GM12878 (cell line): ENCODE data around the gene RNF121. TPM values are rescaled to one million over a fixed set of nuclear protein-coding genes. Genes with fewer than 3 reads are reported as not detected.
"Not testable (repeated sequence)": the region's sequence is repeated elsewhere in the genome, so short reads cannot be mapped to it uniquely, and the experiment has no call there.

Experiments
- ATAC-seq: fragments of 200-7000 bp; cut with Tn5 transposase; 3 replicates; pipeline ENCODE4 v1.9.1; 2020; ENCODE audit warnings: mild to moderate bottlenecking, moderate library complexity
- BruUV-seq: library from RNA; stranded (reverse); fragments of 400-500 nt; replicated peaks from 2 replicates; lab custom pipeline; 2021; lab: Mats Ljungman, UMichigan
- CTCF ChIA-PET: fragments of 300-600 bp; sonication (Branson Sonifier 250); formaldehyde crosslinking; extraction: SDS; loops from one replicate; lab custom pipeline; 2021; ENCODE audit warnings: inconsistent platforms; lab: Yijun Ruan, JAX
- POLR2A ChIA-PET: fragments of 350-600 bp; formaldehyde crosslinking; extraction: SDS; loops from one replicate; lab custom pipeline; 2021; ENCODE audit warnings: inconsistent platforms; lab: Charles Lee
- RAD21 ChIA-PET: fragments of 300-600 bp; sonication (Branson Sonifier 250); formaldehyde crosslinking; loops from one replicate; lab custom pipeline; 2023; ENCODE audit warnings: antibody characterized with exemption; ENCODE audit not compliant: unreplicated experiment; lab: Charles Lee
- SMC1A ChIA-PET: fragments of 300-600 bp; sonication (Branson Sonifier 250); formaldehyde crosslinking; loops from one replicate; lab custom pipeline; 2023; ENCODE audit not compliant: unreplicated experiment, uncharacterized antibody; lab: Charles Lee
- DNase-seq: peaks from one replicate; pipeline ENCODE4 v3.0.0-alpha.2; 2011; ENCODE audit warnings: low read depth, low spot score
- FAIRE-seq: peaks from 3 replicates; lab custom pipeline; 2011; peaks lifted over from hg19 to GRCh38; lab: Jason Lieb, UNC
- H2AFZ ChIP-seq: 2 replicates; pipeline ENCODE4 v1.6.0; 2011; ENCODE audit warnings: low read depth, low read length, control low read depth; ENCODE audit not compliant: control insufficient read depth
- H3K27ac ChIP-seq: 2 replicates; pipeline ENCODE4 v1.5.1; 2011; ENCODE audit warnings: control low read depth; ENCODE audit not compliant: control insufficient read depth, insufficient read depth
- H3K27me3 ChIP-seq, 2 experiments: replicated peaks in 1 of 2; 2 replicates each; pipeline versions ENCODE4 v1.6.0 to v1.6.1; 2011; ENCODE audit warnings: low read length in 1 of 2; ENCODE audit not compliant: control insufficient read depth in 2 of 2, insufficient read depth in 2 of 2
- H3K36me3 ChIP-seq, 2 experiments: 2 replicates each; pipeline ENCODE4 v1.5.1; 2011; ENCODE audit warnings: low read length in 1 of 2; ENCODE audit not compliant: control insufficient read depth in 2 of 2, insufficient read depth in 2 of 2
- H3K4me1 ChIP-seq: 2 replicates; pipeline ENCODE4 v1.6.1; 2011; ENCODE audit warnings: mild to moderate bottlenecking, low read length, moderate library complexity, mixed read lengths; ENCODE audit not compliant: control insufficient read depth, insufficient read depth
- H3K4me2 ChIP-seq: 2 replicates; pipeline ENCODE4 v1.6.0; 2011; ENCODE audit warnings: control low read depth; ENCODE audit not compliant: control insufficient read depth, insufficient read depth
- H3K4me3 ChIP-seq: fragments of 200-600 bp; sonication (generic); 2 replicates; pipeline ENCODE4 v1.5.1; 2016
- H3K79me2 ChIP-seq: 2 replicates; pipeline ENCODE4 v1.6.0; 2011; ENCODE audit warnings: low read length; ENCODE audit not compliant: control insufficient read depth, insufficient read depth
- H3K9ac ChIP-seq: 2 replicates; pipeline ENCODE4 v1.8.0; 2011; ENCODE audit warnings: low read length, control low read depth, mixed read lengths; ENCODE audit not compliant: control insufficient read depth, insufficient read depth
- H3K9me3 ChIP-seq: replicated peaks from 3 replicates; pipeline ENCODE4 v1.5.1; 2011; ENCODE audit warnings: mild to moderate bottlenecking, low read length; ENCODE audit not compliant: control insufficient read depth, insufficient read depth
- H4K20me1 ChIP-seq: 2 replicates; pipeline ENCODE4 v1.6.0; 2011; ENCODE audit not compliant: control insufficient read depth, insufficient read depth
- ATF7 ChIP-seq: fragments of 450-650 bp; IDR thresholded peaks from 2 replicates; pipeline ENCODE4 v1.6.1; 2016; ENCODE audit warnings: low read depth, mild to moderate bottlenecking
- BCL11A ChIP-seq: IDR thresholded peaks from 2 replicates; pipeline ENCODE4 v1.6.1; 2011; ENCODE audit warnings: low read depth, low read length
- MTA3 ChIP-seq: IDR thresholded peaks from 2 replicates; pipeline ENCODE4 v1.6.1; 2012; ENCODE audit warnings: low read length, inconsistent platforms, borderline replicate concordance
- NR2C2 ChIP-seq: IDR thresholded peaks from 2 replicates; pipeline ENCODE4 v1.6.1; 2011; ENCODE audit warnings: borderline replicate concordance, low read depth; ENCODE audit not compliant: control insufficient read depth, insufficient read length
- PAX8 ChIP-seq: fragments of 450-650 bp; IDR thresholded peaks from 2 replicates; pipeline ENCODE4 v1.6.1; 2017; ENCODE audit warnings: mild to moderate bottlenecking, moderate library complexity
- SMC3 ChIP-seq: IDR thresholded peaks from 2 replicates; pipeline ENCODE4 v1.6.1; 2011; ENCODE audit warnings: low read length, improper control_type of control experiment, borderline replicate concordance
- SUPT20H ChIP-seq: IDR thresholded peaks from 2 replicates; pipeline ENCODE4 v1.6.1; 2011; ENCODE audit warnings: low read depth, mild to moderate bottlenecking, low read length, moderate library complexity, borderline replicate concordance; ENCODE audit not compliant: control insufficient read depth
- WGBS: methylation state at CpG from one replicate; pipeline ENCODE4 v1.1.6; 2016; ENCODE audit warnings: low lambda C conversion rate; ENCODE audit not compliant: insufficient replicate concordance, insufficient coverage; ENCODE audit errors: missing lambda C conversion rate; 5-methylcytosine and 5-hydroxymethylcytosine counted together
- in situ Hi-C: fragments of 300-500 bp; cut with MboI; formaldehyde crosslinking; loops from 9 replicates; pipeline ENCODE4 v1.14.3; 2018; ENCODE audit warnings: mixed read lengths
- intact Hi-C: fragments of 100-400 bp; cut with micrococcal nuclease; formaldehyde crosslinking; loops from one replicate; pipeline ENCODE4 v1.14.2; 2022; ENCODE audit not compliant: unreplicated experiment
- polyA plus RNA-seq, 11 experiments: library from polyadenylated mRNA; depleted of rRNA in 4 of 11; unstranded in 6 of 11; stranded (reverse) in 5 of 11; fragments of >200 nt; fragmentation: Nextera tagmentation in 4 of 11; fragmentation: Illumina TruSeq in 1 of 11; extraction: Ambion mirVana in 4 of 11; extraction: Trizol in 1 of 11; gene quantifications; 1 replicate in 1 of 11; 2 replicates in 10 of 11; pipeline versions ENCODE4 v1.2.1 to v1.2.3, GENCODE V29; 2011 to 2016; ENCODE audit warnings: inconsistent platforms in 2 of 11, missing spikeins in 2 of 11, low read depth in 1 of 11
- total RNA-seq, 4 experiments: library from RNA; depleted of rRNA in 3 of 4; stranded (reverse); fragments of >200 nt in 3 of 4; fragmentation: Illumina TruSeq in 1 of 4; extraction: Trizol in 1 of 4; gene quantifications; 2 replicates each; pipeline versions ENCODE4 v1.2.1 to v1.2.3, GENCODE V29; 2013 to 2021
- TF ChIP-seq, protein P1 (sequence below), 3 experiments: IDR thresholded peaks in 2 of 3; conservative IDR thresholded peaks in 1 of 3; 2 replicates each; pipeline ENCODE4 v1.5.1; 2011; ENCODE audit warnings: low read depth in 3 of 3, low read length in 3 of 3, mild to moderate bottlenecking in 3 of 3, control low read depth in 2 of 3, moderate library complexity in 2 of 3, inconsistent platforms in 1 of 3, mixed read lengths in 1 of 3; ENCODE audit not compliant: control insufficient read depth in 2 of 3, insufficient read depth in 1 of 3; ENCODE audit errors: extremely low read depth in 1 of 3
- TF ChIP-seq, protein P2 (sequence below): fragments of 450-650 bp; IDR thresholded peaks from 2 replicates; pipeline ENCODE4 v1.6.1; 2016; ENCODE audit warnings: mild to moderate bottlenecking

The RNF121 gene
- total and polyA plus RNA-seq, 10 of the 15 experiments (the other 5 are each of a cell fraction or from before 2014, with no cell fraction given) = 8.6 to 73.7 (median 32.7) TPM

DNA sequence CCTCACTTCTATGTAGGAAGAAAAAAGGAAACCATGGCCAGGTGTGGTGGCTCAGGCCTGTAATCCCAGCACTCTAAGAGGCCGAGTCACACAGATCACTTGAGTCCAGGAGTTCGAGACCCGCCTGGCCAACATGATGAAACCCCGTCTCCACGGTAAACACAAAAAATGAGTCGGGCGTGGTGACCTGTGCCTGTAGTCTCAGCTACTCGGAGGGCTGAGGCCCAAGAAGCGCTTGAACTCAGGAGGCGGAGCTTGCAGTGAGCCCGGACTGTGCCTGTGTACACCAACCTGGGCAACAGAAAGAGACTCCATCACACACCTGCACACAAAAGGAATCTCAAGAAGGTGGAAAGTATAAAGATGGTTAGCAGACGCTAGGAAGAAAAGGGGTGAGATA is 32.9 kb upstream of the RNF121 start:
- Histone ChIP-seq H3K27ac (no peak overlapping the region), H4K20me1 (no peaks in the 10 kb centered on the region), H2AFZ (no peak overlapping the region), H3K4me3 (no peak overlapping the region), H3K4me2 (no peak overlapping the region), H3K4me1 (no peaks in the 10 kb centered on the region), H3K36me3 (no peaks in the 10 kb centered on the region), H3K9ac (no peak overlapping the region), H3K79me2 (no peaks in the 10 kb centered on the region), H3K9me3 (no peaks in the 10 kb centered on the region), H3K27me3 (no peaks in the 10 kb centered on the region)
- ChIA-PET CTCF (no interaction called here), RAD21 (no interaction called here), POLR2A (no interaction called here), SMC1A (no interaction called here)
- ATAC-seq = no peak
- no TSS peak for BruUV-seq
- in situ Hi-C loops (no loop called here), intact Hi-C loops (no loop called here)
- DNase-seq = no peak
- TF ChIP-seq, protein P1, sequence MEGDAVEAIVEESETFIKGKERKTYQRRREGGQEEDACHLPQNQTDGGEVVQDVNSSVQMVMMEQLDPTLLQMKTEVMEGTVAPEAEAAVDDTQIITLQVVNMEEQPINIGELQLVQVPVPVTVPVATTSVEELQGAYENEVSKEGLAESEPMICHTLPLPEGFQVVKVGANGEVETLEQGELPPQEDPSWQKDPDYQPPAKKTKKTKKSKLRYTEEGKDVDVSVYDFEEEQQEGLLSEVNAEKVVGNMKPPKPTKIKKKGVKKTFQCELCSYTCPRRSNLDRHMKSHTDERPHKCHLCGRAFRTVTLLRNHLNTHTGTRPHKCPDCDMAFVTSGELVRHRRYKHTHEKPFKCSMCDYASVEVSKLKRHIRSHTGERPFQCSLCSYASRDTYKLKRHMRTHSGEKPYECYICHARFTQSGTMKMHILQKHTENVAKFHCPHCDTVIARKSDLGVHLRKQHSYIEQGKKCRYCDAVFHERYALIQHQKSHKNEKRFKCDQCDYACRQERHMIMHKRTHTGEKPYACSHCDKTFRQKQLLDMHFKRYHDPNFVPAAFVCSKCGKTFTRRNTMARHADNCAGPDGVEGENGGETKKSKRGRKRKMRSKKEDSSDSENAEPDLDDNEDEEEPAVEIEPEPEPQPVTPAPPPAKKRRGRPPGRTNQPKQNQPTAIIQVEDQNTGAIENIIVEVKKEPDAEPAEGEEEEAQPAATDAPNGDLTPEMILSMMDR (IDR thresholded peaks at IDR 0.05 in 2 of 3, conservative IDR thresholded peaks at IDR 0.05 in 1 of 3; ENCODE audit: control insufficient read depth in 2 of 3, extremely low read depth in 1 of 3, insufficient read depth in 1 of 3, low read depth in 3 of 3, low read length in 3 of 3) = no peak
- TF ChIP-seq MTA3 = no peak
- TF ChIP-seq BCL11A = no peak
- no peak for TF ChIP-seq NR2C2
- TF ChIP-seq SUPT20H = no peak
- no peak for TF ChIP-seq SMC3
- TF ChIP-seq ATF7 = no peak
- TF ChIP-seq, protein P2, sequence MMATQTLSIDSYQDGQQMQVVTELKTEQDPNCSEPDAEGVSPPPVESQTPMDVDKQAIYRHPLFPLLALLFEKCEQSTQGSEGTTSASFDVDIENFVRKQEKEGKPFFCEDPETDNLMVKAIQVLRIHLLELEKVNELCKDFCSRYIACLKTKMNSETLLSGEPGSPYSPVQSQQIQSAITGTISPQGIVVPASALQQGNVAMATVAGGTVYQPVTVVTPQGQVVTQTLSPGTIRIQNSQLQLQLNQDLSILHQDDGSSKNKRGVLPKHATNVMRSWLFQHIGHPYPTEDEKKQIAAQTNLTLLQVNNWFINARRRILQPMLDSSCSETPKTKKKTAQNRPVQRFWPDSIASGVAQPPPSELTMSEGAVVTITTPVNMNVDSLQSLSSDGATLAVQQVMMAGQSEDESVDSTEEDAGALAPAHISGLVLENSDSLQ = no peak
- TF ChIP-seq PAX8 = no peak
- FAIRE-seq = no peak
- 96% methylated on average over 12 of the region's 12 CpGs for WGBS

DNA sequence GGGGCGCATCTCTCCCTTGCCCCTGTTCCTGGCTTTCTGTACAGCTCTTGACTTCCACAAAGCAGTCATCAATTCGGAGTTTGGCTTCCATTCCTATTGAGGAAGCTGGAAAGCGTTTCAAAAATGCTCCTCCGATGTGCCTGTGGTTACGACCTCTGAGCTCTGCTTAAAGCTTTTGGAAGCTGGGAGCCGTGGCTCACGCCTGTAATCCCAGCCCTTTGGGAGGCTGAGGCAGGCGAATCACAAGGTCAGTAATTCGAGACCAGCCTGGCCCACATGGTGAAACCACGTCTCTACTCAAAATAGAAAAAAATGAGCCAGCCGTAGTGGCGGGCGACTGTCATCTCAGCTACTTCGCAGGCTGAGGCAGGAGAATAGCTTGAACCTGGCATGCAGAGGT is 27.7 kb upstream of the RNF121 start:
- RAD21 ChIA-PET, H3K4me3 ChIP-seq, H3K36me3 ChIP-seq, POLR2A ChIA-PET, H4K20me1 ChIP-seq, DNase-seq, BruUV-seq, in situ Hi-C loops, H3K27ac ChIP-seq, H3K4me2 ChIP-seq, H3K9ac ChIP-seq, H3K9me3 ChIP-seq, H3K79me2 ChIP-seq, H2AFZ ChIP-seq, ATAC-seq, SMC1A ChIA-PET, H3K27me3 ChIP-seq, H3K4me1 ChIP-seq, FAIRE-seq, CTCF ChIA-PET, intact Hi-C loops: not testable (repeated sequence)
- whole genome bisulfite sequencing = 93% methylated on average over 14 of the region's 14 CpGs
